Measurements from ENCODE around the gene ANKRD35.
A peak's percentile ranks its signal among the peaks of the same experiment; 100 is the strongest.

Gene ANKRD35

DNA sequence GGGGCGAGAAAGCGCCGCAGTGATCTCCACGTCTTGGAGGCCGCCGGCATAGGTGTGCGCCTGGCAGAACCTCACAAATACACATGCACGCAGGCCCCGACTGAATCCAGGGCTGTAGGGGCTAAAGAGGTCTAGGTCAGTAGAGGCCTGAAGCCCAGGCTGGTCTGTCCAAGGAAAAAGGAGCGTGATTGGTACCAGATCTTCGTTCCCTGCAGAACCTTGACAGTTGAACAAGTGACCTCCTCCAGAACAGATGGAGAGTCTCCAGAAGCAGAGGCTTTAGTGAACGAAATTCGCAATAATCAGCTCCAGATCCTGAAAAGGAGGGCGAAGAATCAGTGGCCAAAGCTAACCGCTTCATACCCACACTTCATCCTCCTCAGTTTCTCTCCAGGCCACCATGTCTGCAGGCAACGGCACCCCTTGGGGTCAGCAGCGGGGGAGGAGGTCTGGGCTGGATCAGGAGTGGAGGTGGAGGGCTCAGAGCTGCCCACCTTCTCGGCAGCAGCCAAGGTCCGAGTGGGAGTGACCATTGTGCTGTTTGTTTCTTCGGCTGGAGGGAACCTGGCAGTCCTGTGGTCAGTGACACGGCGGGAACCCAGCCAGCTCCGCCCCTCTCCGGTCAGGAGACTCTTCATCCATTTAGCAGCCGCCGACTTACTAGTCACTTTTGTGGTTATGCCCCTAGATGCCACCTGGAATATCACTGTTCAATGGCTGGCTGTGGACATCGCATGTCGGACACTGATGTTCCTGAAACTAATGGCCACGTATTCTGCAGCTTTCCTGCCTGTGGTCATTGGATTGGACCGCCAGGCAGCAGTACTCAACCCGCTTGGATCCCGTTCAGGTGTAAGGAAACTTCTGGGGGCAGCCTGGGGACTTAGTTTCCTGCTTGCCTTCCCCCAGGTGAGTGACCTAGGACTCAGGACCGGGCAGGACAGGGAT, 33.6 kb upstream of the ANKRD35 start:
- 2% methylated on average over 32 of the region's 33 CpGs for WGBS
- H3K27me3 ChIP-seq (ENCODE audit: control insufficient read depth in 1 of 2, insufficient read depth in 1 of 2, low read length in 2 of 2) = no peaks in the 10 kb centered on the region
- H2AK5ac ChIP-seq (ENCODE audit: low read length, severe bottlenecking) = peak overlapping the region; percentile 34
- DNase-seq = peak; percentile 69
- no peak overlapping the region for H2BK15ac ChIP-seq (ENCODE audit: low read depth, poor library complexity, severe bottlenecking)
- H4K8ac ChIP-seq (ENCODE audit: low read length) = peak overlapping the region; percentile 87
- H3K4me1 ChIP-seq (ENCODE audit: control insufficient read depth, insufficient read depth, low read depth, low read length) = peaks cover 17% of the 10 kb centered on the region
- peak overlapping the region; percentile 54 for H2BK120ac ChIP-seq (ENCODE audit: low read depth, low read length)
- peak overlapping the region; percentile 96 for H2AFZ ChIP-seq (ENCODE audit: low read depth, low read length)
- H3K9me3 ChIP-seq (ENCODE audit: control insufficient read depth, low read length) = no peaks in the 10 kb centered on the region
- H2BK5ac ChIP-seq (ENCODE audit: low read depth, low read length, poor library complexity, severe bottlenecking) = no peak overlapping the region
- peaks cover 13% of the 10 kb centered on the region for H3K79me1 ChIP-seq (replicated peaks; ENCODE audit: low read length, poor library complexity, severe bottlenecking)
- H3K4me3 ChIP-seq (ENCODE audit: insufficient read depth in 1 of 2, low read depth in 1 of 2, low read length in 2 of 2) = peak overlapping the region; percentile 90 to 98
- H3K27ac ChIP-seq (ENCODE audit: low read length, poor library complexity, severe bottlenecking) = peak overlapping the region; percentile 98
- no peak overlapping the region for H3K23ac ChIP-seq (ENCODE audit: low read length in 2 of 2)
- H4K91ac ChIP-seq (ENCODE audit: low read length) = peak overlapping the region; percentile 14
- peaks cover 2 to 40% of the 10 kb centered on the region in 2 experiments for H3K36me3 ChIP-seq (ENCODE audit: control insufficient read depth in 1 of 2, insufficient read depth in 2 of 2, low read depth in 1 of 2, low read length in 2 of 2)
- H3K4me2 ChIP-seq (ENCODE audit: low read length, poor library complexity, severe bottlenecking) = peak overlapping the region; percentile 92
- H3K14ac ChIP-seq (ENCODE audit: low read length in 2 of 2) = no peak overlapping the region
- peak overlapping the region; percentile 14 to 59 for H2BK12ac ChIP-seq (ENCODE audit: low read length in 2 of 2)
- H3K18ac ChIP-seq (ENCODE audit: low read depth in 1 of 2, low read length in 2 of 2) = peak overlapping the region; percentile 79 to 97
- peak overlapping the region; percentile 22 to 39 for H3K4ac ChIP-seq (ENCODE audit: low read depth in 1 of 2, low read length in 2 of 2)
- peak overlapping the region; percentile 95 for H3K9ac ChIP-seq (ENCODE audit: low read length)

DNA sequence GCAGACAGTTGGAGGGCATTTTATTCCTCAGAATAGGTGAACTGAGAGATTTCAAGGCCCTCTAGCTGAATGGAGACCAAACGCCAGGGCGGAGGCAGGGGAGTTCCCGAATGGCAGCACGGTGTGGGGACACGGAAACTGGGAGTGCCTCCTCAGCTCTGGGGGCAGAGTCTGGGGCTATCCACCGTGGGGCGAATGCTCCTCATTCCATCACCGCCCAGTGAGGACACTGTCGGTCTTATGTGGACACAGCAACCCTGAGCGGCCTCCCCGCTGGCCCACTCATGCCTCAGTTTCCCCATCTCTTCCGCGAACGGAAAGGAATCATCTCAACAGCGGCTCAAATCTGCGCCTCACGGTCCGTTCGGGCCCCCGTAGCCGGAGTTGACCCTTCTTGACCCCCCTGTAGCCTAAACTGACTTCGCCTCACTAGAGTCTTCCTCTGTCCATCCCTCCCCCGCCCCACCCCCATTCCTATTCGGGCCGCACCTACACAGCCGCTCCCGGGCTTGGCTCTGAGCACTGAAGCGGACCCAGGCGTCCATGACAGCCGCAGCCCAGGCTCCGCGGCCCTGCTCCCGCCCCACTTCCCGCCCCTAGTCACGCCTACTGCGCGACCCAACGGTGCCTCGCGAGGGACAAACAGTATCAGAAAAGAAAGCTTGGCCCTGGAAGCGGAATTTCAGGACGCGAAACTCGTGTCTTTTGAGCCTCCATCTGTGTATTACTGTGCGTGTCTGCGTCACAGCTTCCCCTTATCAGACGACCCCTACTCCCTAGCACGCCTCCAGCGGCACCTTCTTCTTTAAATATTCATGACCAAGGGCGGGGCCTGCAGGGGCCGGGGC, 32.7 kb upstream of the ANKRD35 start, which contains the start of gene PEX11B:
TSS of gene PEX11B (minus strand) at position 574 of the 848 bp plus-strand sequence. CDS start at position 545, 29 bp downstream.
- Histone ChIP-seq H2AK5ac (ENCODE audit: low read length, severe bottlenecking) (peak within 1 kb of the TSS; percentile 63), H3K4me1 (ENCODE audit: control insufficient read depth, insufficient read depth, low read depth, low read length) (peaks cover 19% of the 10 kb centered on the region), H4K8ac (ENCODE audit: low read length) (peak within 1 kb of the TSS; percentile 95), H4K91ac (ENCODE audit: low read length) (peak within 1 kb of the TSS; percentile 82), H3K9ac (ENCODE audit: low read length) (peak within 1 kb of the TSS; percentile 95), H2AFZ (ENCODE audit: low read depth, low read length) (peak within 1 kb of the TSS; percentile 96), H3K18ac (ENCODE audit: low read depth in 1 of 2, low read length in 2 of 2) (peak within 1 kb of the TSS; percentile 97 to 98), H2BK120ac (ENCODE audit: low read depth, low read length) (peak within 1 kb of the TSS; percentile 54), H2BK15ac (ENCODE audit: low read depth, poor library complexity, severe bottlenecking) (peak within 1 kb of the TSS; percentile 19), H3K23ac (ENCODE audit: low read length in 2 of 2) (peak within 1 kb of the TSS in 1 of 2 experiments; percentile 98), H3K4me2 (ENCODE audit: low read length, poor library complexity, severe bottlenecking) (peak within 1 kb of the TSS; percentile 92), H3K4ac (ENCODE audit: low read depth in 1 of 2, low read length in 2 of 2) (peak within 1 kb of the TSS; percentile 93 to 96), H3K36me3 (ENCODE audit: control insufficient read depth in 1 of 2, insufficient read depth in 2 of 2, low read depth in 1 of 2, low read length in 2 of 2) (peaks cover 3 to 40% of the 10 kb centered on the region in 2 experiments), H3K79me1 (replicated peaks; ENCODE audit: low read length, poor library complexity, severe bottlenecking) (peaks cover 12% of the 10 kb centered on the region), H2BK12ac (ENCODE audit: low read length in 2 of 2) (peak within 1 kb of the TSS; percentile 25 to 59), H3K14ac (ENCODE audit: low read length in 2 of 2) (peak within 1 kb of the TSS in 1 of 2 experiments; percentile 99), H3K27ac (ENCODE audit: low read length, poor library complexity, severe bottlenecking) (peak within 1 kb of the TSS; percentile 98), H2BK5ac (ENCODE audit: low read depth, low read length, poor library complexity, severe bottlenecking) (peak within 1 kb of the TSS; percentile 86), H3K9me3 (ENCODE audit: control insufficient read depth, low read length) (no peaks in the 10 kb centered on the region), H3K4me3 (ENCODE audit: insufficient read depth in 1 of 2, low read depth in 1 of 2, low read length in 2 of 2) (peak within 1 kb of the TSS; percentile 90 to 98), H3K27me3 (ENCODE audit: control insufficient read depth in 1 of 2, insufficient read depth in 1 of 2, low read length in 2 of 2) (no peaks in the 10 kb centered on the region)
- 2% methylated on average over 51 of the region's 51 CpGs for WGBS
- DNase-seq = peak; percentile 92

DNA sequence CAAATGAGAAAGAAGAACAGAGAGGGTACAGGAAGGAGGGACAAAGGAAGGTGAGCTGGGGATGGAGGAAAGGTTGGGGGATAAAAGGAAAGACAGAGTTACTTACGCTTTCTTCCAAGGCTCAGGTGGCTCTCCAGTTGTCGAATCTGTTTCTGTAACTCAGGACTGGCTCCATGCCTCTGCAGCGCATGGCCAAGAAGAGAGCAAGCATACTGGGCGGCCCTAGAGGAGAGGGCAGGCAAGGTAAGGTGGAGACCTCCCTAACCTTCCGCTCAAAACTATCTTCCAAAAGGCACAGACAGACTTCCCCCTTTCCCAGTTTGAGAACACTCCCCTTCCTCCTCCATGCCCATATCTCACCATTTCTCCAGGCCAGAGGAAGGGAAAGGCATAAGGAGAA, 31.9 kb upstream of the ANKRD35 start:
- Histone ChIP-seq H4K8ac (ENCODE audit: low read length) (peak overlapping the region; percentile 95), H3K14ac (ENCODE audit: low read length in 2 of 2) (no peak overlapping the region), H3K27me3 (ENCODE audit: control insufficient read depth in 1 of 2, insufficient read depth in 1 of 2, low read length in 2 of 2) (no peaks in the 10 kb centered on the region), H3K23ac (ENCODE audit: low read length in 2 of 2) (no peak overlapping the region), H3K79me1 (replicated peaks; ENCODE audit: low read length, poor library complexity, severe bottlenecking) (peaks cover 12% of the 10 kb centered on the region), H3K18ac (ENCODE audit: low read depth in 1 of 2, low read length in 2 of 2) (no peak overlapping the region), H2AFZ (ENCODE audit: low read depth, low read length) (no peak overlapping the region), H3K36me3 (ENCODE audit: control insufficient read depth in 1 of 2, insufficient read depth in 2 of 2, low read depth in 1 of 2, low read length in 2 of 2) (peaks cover 3 to 43% of the 10 kb centered on the region in 2 experiments), H3K27ac (ENCODE audit: low read length, poor library complexity, severe bottlenecking) (no peak overlapping the region), H3K9ac (ENCODE audit: low read length) (peak overlapping the region; percentile 95), H2AK5ac (ENCODE audit: low read length, severe bottlenecking) (peak overlapping the region; percentile 63), H2BK5ac (ENCODE audit: low read depth, low read length, poor library complexity, severe bottlenecking) (no peak overlapping the region), H3K4me1 (ENCODE audit: control insufficient read depth, insufficient read depth, low read depth, low read length) (peaks cover 19% of the 10 kb centered on the region), H4K91ac (ENCODE audit: low read length) (no peak overlapping the region), H3K4ac (ENCODE audit: low read depth in 1 of 2, low read length in 2 of 2) (peak overlapping the region; percentile 93 to 96), H2BK12ac (ENCODE audit: low read length in 2 of 2) (no peak overlapping the region), H3K4me3 (ENCODE audit: insufficient read depth in 1 of 2, low read depth in 1 of 2, low read length in 2 of 2) (peak overlapping the region; percentile 90 to 98), H3K4me2 (ENCODE audit: low read length, poor library complexity, severe bottlenecking) (peak overlapping the region; percentile 92), H2BK15ac (ENCODE audit: low read depth, poor library complexity, severe bottlenecking) (no peak overlapping the region), H2BK120ac (ENCODE audit: low read depth, low read length) (no peak overlapping the region), H3K9me3 (ENCODE audit: control insufficient read depth, low read length) (no peaks in the 10 kb centered on the region)
- DNase-seq = no peak
- 96% methylated on average over 5 of the region's 5 CpGs for WGBS
